Astrocyte (in vitro differentiated cells and primary cell): Measurements from ENCODE around the gene LAMA5. TPM values are rescaled to one million over a fixed set of nuclear protein-coding genes. Genes with fewer than 3 reads are reported as not detected.

ENCODE experiments used
- DNase-seq: peaks from one replicate; pipeline ENCODE4 v3.0.0-alpha.2; 2010; ENCODE audit warnings: low read depth
- FAIRE-seq: peaks from 2 replicates; lab custom pipeline; 2011; peaks lifted over from hg19 to GRCh38; lab: Jason Lieb, UNC
- H2AFZ ChIP-seq: 2 replicates; pipeline ENCODE4 v1.6.0; 2012; ENCODE audit warnings: low read depth, low read length, inconsistent platforms
- H3K27ac ChIP-seq: 2 replicates; pipeline ENCODE4 v1.5.1; 2011; ENCODE audit warnings: low read depth, low read length, inconsistent platforms
- H3K27me3 ChIP-seq: 2 replicates; pipeline ENCODE4 v1.6.0; 2011; ENCODE audit warnings: low read length, inconsistent platforms; ENCODE audit not compliant: insufficient read depth
- H3K36me3 ChIP-seq: 2 replicates; pipeline ENCODE4 v1.5.1; 2011; ENCODE audit warnings: low read length, inconsistent platforms; ENCODE audit not compliant: insufficient read depth
- H3K4me1 ChIP-seq: 2 replicates; pipeline ENCODE4 v1.5.1; 2011; ENCODE audit warnings: low read length, inconsistent platforms; ENCODE audit not compliant: insufficient read depth
- H3K4me2 ChIP-seq: 2 replicates; pipeline ENCODE4 v1.6.0; 2012; ENCODE audit warnings: low read length, inconsistent platforms
- H3K4me3 ChIP-seq: 2 replicates; pipeline ENCODE4 v1.5.1; 2011; ENCODE audit warnings: low read depth, mild to moderate bottlenecking, low read length, inconsistent platforms; ENCODE audit not compliant: insufficient read depth
- H3K79me2 ChIP-seq: 2 replicates; pipeline ENCODE4 v1.6.0; 2012; ENCODE audit warnings: mild to moderate bottlenecking, low read length, inconsistent platforms; ENCODE audit not compliant: insufficient read depth
- H3K9ac ChIP-seq: 2 replicates; pipeline ENCODE4 v1.6.0; 2012; ENCODE audit warnings: mild to moderate bottlenecking, low read length, inconsistent platforms
- H3K9me3 ChIP-seq: 2 replicates; pipeline ENCODE4 v1.5.1; 2012; ENCODE audit warnings: low read depth, mild to moderate bottlenecking, low read length, inconsistent platforms; ENCODE audit not compliant: insufficient read depth
- H4K20me1 ChIP-seq: 2 replicates; pipeline ENCODE4 v1.6.0; 2012; ENCODE audit warnings: low read length, inconsistent platforms; ENCODE audit not compliant: insufficient read depth
- H3K27ac Mint-ChIP-seq: one replicate; pipeline ENCODE4 v1.8.0; 2021; ENCODE audit warnings: mild to moderate bottlenecking, mixed read lengths; ENCODE audit not compliant: unreplicated experiment
- H3K27me3 Mint-ChIP-seq: one replicate; pipeline ENCODE4 v1.8.0; 2021; ENCODE audit warnings: low read depth, mixed read lengths; ENCODE audit not compliant: unreplicated experiment
- H3K36me3 Mint-ChIP-seq: one replicate; pipeline ENCODE4 v1.8.0; 2021; ENCODE audit warnings: low read depth, mixed read lengths; ENCODE audit not compliant: unreplicated experiment
- H3K4me1 Mint-ChIP-seq: one replicate; pipeline ENCODE4 v1.8.0; 2021; ENCODE audit warnings: low read depth, mixed read lengths; ENCODE audit not compliant: unreplicated experiment
- H3K4me3 Mint-ChIP-seq: one replicate; pipeline ENCODE4 v1.8.0; 2021; ENCODE audit warnings: mild to moderate bottlenecking, moderate library complexity, mixed read lengths; ENCODE audit not compliant: unreplicated experiment
- H3K9me3 Mint-ChIP-seq: one replicate; pipeline ENCODE4 v1.8.0; 2021; ENCODE audit warnings: mild to moderate bottlenecking, mixed read lengths; ENCODE audit not compliant: unreplicated experiment
- EZH2 ChIP-seq: IDR thresholded peaks from 2 replicates; pipeline ENCODE4 v1.6.1; 2012; ENCODE audit warnings: mild to moderate bottlenecking, low read length, inconsistent platforms; ENCODE audit not compliant: insufficient read depth
- total RNA-seq: library from RNA; stranded (reverse); gene quantifications from 2 replicates; pipeline ENCODE4 v1.2.1, GENCODE V29; 2021
- TF ChIP-seq, protein P1 (sequence below): IDR thresholded peaks from 2 replicates; pipeline ENCODE4 v1.5.1; 2011; ENCODE audit warnings: low read depth, mild to moderate bottlenecking, inconsistent platforms, low read length, moderate library complexity; ENCODE audit not compliant: insufficient read depth

LAMA5 gene
- total RNA-seq, 1 donor from 2014 or later: 350 TPM

DNA sequence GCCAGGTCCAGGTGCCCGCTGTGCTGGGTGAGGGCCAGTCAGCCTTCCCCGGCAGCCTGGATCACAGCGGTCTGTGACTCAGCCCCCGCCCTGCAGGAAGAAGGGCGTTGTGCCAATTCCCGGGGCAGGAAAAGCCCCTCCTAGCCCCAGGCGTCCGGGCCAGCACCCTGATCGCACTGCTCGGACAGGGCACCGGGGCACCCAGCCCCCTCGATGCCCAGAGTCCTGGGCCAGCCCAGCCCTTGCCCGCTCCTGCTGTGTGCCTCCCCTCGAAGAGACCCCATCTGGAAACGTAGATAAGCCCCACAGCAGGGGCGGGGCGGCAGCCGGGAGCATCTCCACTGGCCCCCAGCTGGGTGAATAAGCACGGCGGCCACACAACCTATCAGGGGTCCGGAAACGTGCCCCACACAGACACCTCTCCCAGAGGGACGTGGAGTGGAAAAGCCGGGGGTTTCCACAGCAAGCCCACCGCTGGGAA, 9.9 kb downstream of the LAMA5 start:
- H3K27ac ChIP-seq: no peak overlapping the region
- Mint-ChIP-seq H3K36me3 (no peaks in the 10 kb centered on the region), H3K4me1 (peaks cover 4% of the 10 kb centered on the region), H3K4me3 (no peak overlapping the region), H3K9me3 (no peaks in the 10 kb centered on the region), H3K27ac (no peak overlapping the region), H3K27me3 (no peaks in the 10 kb centered on the region)
- H3K79me2 ChIP-seq: no peaks in the 10 kb centered on the region
- H2AFZ ChIP-seq: no peak overlapping the region
- H3K27me3 ChIP-seq: no peaks in the 10 kb centered on the region
- peaks cover 5% of the 10 kb centered on the region for H4K20me1 ChIP-seq
- no peak for TF ChIP-seq EZH2
- TF ChIP-seq, protein P1, sequence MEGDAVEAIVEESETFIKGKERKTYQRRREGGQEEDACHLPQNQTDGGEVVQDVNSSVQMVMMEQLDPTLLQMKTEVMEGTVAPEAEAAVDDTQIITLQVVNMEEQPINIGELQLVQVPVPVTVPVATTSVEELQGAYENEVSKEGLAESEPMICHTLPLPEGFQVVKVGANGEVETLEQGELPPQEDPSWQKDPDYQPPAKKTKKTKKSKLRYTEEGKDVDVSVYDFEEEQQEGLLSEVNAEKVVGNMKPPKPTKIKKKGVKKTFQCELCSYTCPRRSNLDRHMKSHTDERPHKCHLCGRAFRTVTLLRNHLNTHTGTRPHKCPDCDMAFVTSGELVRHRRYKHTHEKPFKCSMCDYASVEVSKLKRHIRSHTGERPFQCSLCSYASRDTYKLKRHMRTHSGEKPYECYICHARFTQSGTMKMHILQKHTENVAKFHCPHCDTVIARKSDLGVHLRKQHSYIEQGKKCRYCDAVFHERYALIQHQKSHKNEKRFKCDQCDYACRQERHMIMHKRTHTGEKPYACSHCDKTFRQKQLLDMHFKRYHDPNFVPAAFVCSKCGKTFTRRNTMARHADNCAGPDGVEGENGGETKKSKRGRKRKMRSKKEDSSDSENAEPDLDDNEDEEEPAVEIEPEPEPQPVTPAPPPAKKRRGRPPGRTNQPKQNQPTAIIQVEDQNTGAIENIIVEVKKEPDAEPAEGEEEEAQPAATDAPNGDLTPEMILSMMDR: no peak
- no peak for FAIRE-seq
- H3K9me3 ChIP-seq: no peaks in the 10 kb centered on the region
- H3K4me2 ChIP-seq: peak overlapping the region; percentile 74
- H3K36me3 ChIP-seq: no peaks in the 10 kb centered on the region
- peaks cover 55% of the 10 kb centered on the region for H3K4me1 ChIP-seq
- peak overlapping the region; percentile 67 for H3K9ac ChIP-seq
- no peak overlapping the region for H3K4me3 ChIP-seq
- DNase-seq: peak; percentile 59

GRCh38 chr20:62356589-62357186, 10.4 kb downstream of the LAMA5 start:
- no peak overlapping the region for H3K27ac ChIP-seq
- no peak for DNase-seq
- peaks cover 55% of the 10 kb centered on the region for H3K4me1 ChIP-seq
- H3K4me3 ChIP-seq: peak overlapping the region; percentile 19
- H3K9me3 Mint-ChIP-seq: no peaks in the 10 kb centered on the region
- peaks cover 4% of the 10 kb centered on the region for H3K4me1 Mint-ChIP-seq
- no peak overlapping the region for H3K27ac Mint-ChIP-seq
- H3K4me2 ChIP-seq: peak overlapping the region; percentile 74
- no peak overlapping the region for H3K4me3 Mint-ChIP-seq
- H3K36me3 ChIP-seq: no peaks in the 10 kb centered on the region
- H3K27me3 Mint-ChIP-seq: no peaks in the 10 kb centered on the region
- no peaks in the 10 kb centered on the region for H3K27me3 ChIP-seq
- no peaks in the 10 kb centered on the region for H3K36me3 Mint-ChIP-seq
- no peak for FAIRE-seq
- H4K20me1 ChIP-seq: no peaks in the 10 kb centered on the region
- no peaks in the 10 kb centered on the region for H3K79me2 ChIP-seq
- no peaks in the 10 kb centered on the region for H3K9me3 ChIP-seq
- H3K9ac ChIP-seq: peak overlapping the region; percentile 67
- TF ChIP-seq, protein P1: no peak
- no peak for TF ChIP-seq EZH2
- H2AFZ ChIP-seq: peak overlapping the region; percentile 14

DNA sequence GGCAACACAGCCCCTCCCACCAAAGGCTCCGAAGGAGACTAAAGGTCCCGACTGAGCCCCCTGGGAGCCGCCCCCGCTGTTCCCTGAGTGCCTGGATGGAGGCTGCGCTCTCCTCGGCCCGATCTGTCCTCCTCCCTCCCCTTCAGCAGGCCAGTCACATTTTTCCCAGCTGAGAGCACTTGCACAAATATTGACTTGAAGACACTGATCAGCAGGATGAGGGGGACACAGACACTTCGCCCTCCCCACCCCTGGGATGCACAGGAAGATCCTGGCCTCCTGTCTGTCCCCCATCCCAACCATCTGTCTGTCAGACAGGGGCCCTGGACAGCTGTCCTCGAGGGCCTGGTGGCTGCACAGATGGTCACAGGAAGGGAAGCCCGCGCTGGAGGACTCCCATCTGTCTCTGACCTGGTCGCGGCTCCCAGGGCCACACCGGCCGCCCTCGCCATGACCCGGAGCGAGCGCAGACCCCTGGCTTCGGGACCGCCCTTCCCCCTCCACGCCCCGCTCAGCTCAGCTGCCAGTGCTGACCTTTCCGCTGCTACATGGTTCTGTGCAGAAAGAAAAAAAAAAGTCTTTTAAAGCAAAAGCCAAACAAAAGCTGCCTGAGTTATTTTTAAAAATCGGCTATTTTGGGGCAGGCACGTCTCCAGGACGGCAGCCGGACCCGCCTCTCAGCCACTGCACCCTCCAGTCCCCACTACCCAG, 11.1 kb downstream of the LAMA5 start:
- H3K9ac ChIP-seq: peak overlapping the region; percentile 67
- FAIRE-seq: no peak

More for the DNA sequence above, 11.1 kb downstream of the LAMA5 start:
- H3K36me3 ChIP-seq: no peaks in the 10 kb centered on the region
- TF ChIP-seq, protein P1: no peak
- TF ChIP-seq EZH2: no peak
- H3K27me3 ChIP-seq: no peaks in the 10 kb centered on the region
- peaks cover 4% of the 10 kb centered on the region for H3K4me1 Mint-ChIP-seq
- peak overlapping the region; percentile 74 for H3K4me2 ChIP-seq
- H3K9me3 Mint-ChIP-seq: no peaks in the 10 kb centered on the region
- no peak overlapping the region for H3K4me3 Mint-ChIP-seq
- H3K27me3 Mint-ChIP-seq: no peaks in the 10 kb centered on the region
- peak overlapping the region; percentile 19 for H3K4me3 ChIP-seq
- peak overlapping the region; percentile 80 for H3K27ac Mint-ChIP-seq
- no peaks in the 10 kb centered on the region for H3K9me3 ChIP-seq
- no peaks in the 10 kb centered on the region for H3K36me3 Mint-ChIP-seq
- H3K27ac ChIP-seq: peak overlapping the region; percentile 67
- no peaks in the 10 kb centered on the region for H4K20me1 ChIP-seq
- no peaks in the 10 kb centered on the region for H3K79me2 ChIP-seq
- no peak for DNase-seq
- H3K4me1 ChIP-seq: peaks cover 54% of the 10 kb centered on the region
- H2AFZ ChIP-seq: peak overlapping the region; percentile 14
